SU-DHL-6 (cell line): ENCODE results near the gene BAX.

Source experiments
- H2AFZ ChIP-seq: fragments of 200-600 bp; sonication (generic); 2 replicates; pipeline ENCODE4 v1.6.1; 2014; ENCODE audit warnings: low read depth, mild to moderate bottlenecking, moderate library complexity, mixed read lengths, antibody characterized with exemption, low read length; ENCODE audit not compliant: severe bottlenecking
- H3F3A ChIP-seq: fragments of 200-600 bp; shearing (Covaris generic); 2 replicates; pipeline ENCODE4 v1.6.0; 2016; ENCODE audit warnings: antibody characterized with exemption, mild to moderate bottlenecking; ENCODE audit not compliant: insufficient read depth
- H3K27ac ChIP-seq: fragments of 200-600 bp; sonication (generic); 2 replicates; pipeline ENCODE4 v1.5.1; 2016; ENCODE audit warnings: low read depth, mild to moderate bottlenecking, low read length, moderate library complexity, mixed read lengths
- H3K27me3 ChIP-seq: fragments of 200-600 bp; sonication (generic), shearing (Covaris generic); 2 replicates; pipeline ENCODE4 v1.6.0; 2014; ENCODE audit warnings: mild to moderate bottlenecking, low read length
- H3K36me3 ChIP-seq: fragments of 200-600 bp; sonication (generic); 2 replicates; pipeline ENCODE4 v1.6.1; 2014; ENCODE audit warnings: mild to moderate bottlenecking, low read length, mixed read lengths
- H3K4me2 ChIP-seq: fragments of 300-600, 200-600 bp; shearing (Covaris generic), sonication (generic); 2 replicates; pipeline ENCODE4 v1.6.0; 2014; ENCODE audit warnings: low read length, low read depth, mild to moderate bottlenecking; ENCODE audit not compliant: poor library complexity, severe bottlenecking
- H3K4me3 ChIP-seq: fragments of 200-600 bp; sonication (generic); 2 replicates; pipeline ENCODE4 v1.5.1; 2014; ENCODE audit warnings: antibody characterized with exemption, low read length, mild to moderate bottlenecking, mixed read lengths; ENCODE audit not compliant: insufficient read depth, poor library complexity, severe bottlenecking
- H3K79me2 ChIP-seq: fragments of 200-600 bp; sonication (generic); 2 replicates; pipeline ENCODE4 v1.6.1; 2014; ENCODE audit warnings: mild to moderate bottlenecking, low read length, moderate library complexity; ENCODE audit not compliant: insufficient read depth
- H3K9ac ChIP-seq: fragments of 200-600 bp; sonication (generic); 2 replicates; pipeline ENCODE4 v1.7.0; 2014; ENCODE audit warnings: mild to moderate bottlenecking, low read length
- H3K9me2 ChIP-seq: fragments of 200-600 bp; sonication (generic); replicated peaks from 2 replicates; pipeline ENCODE4 v1.6.1; 2014; ENCODE audit warnings: low read length; ENCODE audit not compliant: insufficient read depth
- H3K9me3 ChIP-seq: fragments of 200-600 bp; sonication (generic); 2 replicates; pipeline ENCODE4 v1.6.1; 2014; ENCODE audit warnings: low read length, mixed read lengths; ENCODE audit not compliant: insufficient read depth
- H4K20me1 ChIP-seq: fragments of 200-600 bp; sonication (generic); 2 replicates; pipeline ENCODE4 v1.6.1; 2014; ENCODE audit warnings: low read depth, mild to moderate bottlenecking, antibody characterized with exemption, low read length, moderate library complexity, mixed read lengths
- EZH2phosphoT487 ChIP-seq: fragments of 200-600 bp; sonication (generic), shearing (Covaris generic); conservative IDR thresholded peaks from 2 replicates; pipeline ENCODE4 v1.6.1; 2018; ENCODE audit warnings: mild to moderate bottlenecking, antibody characterized with exemption, low read length, moderate library complexity, mixed read lengths
- TF ChIP-seq, protein P1 (sequence below): fragments of 200-600 bp; sonication (generic); IDR thresholded peaks from one replicate; pipeline ENCODE4 v1.5.1; 2017; ENCODE audit warnings: antibody characterized with exemption, mild to moderate bottlenecking, low read length, moderate library complexity; ENCODE audit not compliant: insufficient read depth, poor library complexity, severe bottlenecking

BAX gene

GRCh38 chr19:48935864-48936263 lies 18.8 kb upstream of the BAX start:
- Histone ChIP-seq H3K9me2 (no peaks in the 10 kb centered on the region), H3K9ac (no peak overlapping the region), H3K4me3 (no peak overlapping the region), H3K27me3 (no peaks in the 10 kb centered on the region), H3K79me2 (no peaks in the 10 kb centered on the region), H3K9me3 (no peaks in the 10 kb centered on the region), H3F3A (peaks cover 4% of the 10 kb centered on the region; the same call in 1 of the 2 replicates), H2AFZ (no peak overlapping the region), H3K36me3 (no peaks in the 10 kb centered on the region), H3K27ac (no peak overlapping the region), H3K4me2 (no peak overlapping the region), H4K20me1 (no peaks in the 10 kb centered on the region)
- no peak for TF ChIP-seq EZH2phosphoT487

- H3K9ac ChIP-seq: no peak overlapping the region
- H3K79me2 ChIP-seq: no peaks in the 10 kb centered on the region
- no peak overlapping the region for H3K4me3 ChIP-seq
- no peaks in the 10 kb centered on the region for H3K9me3 ChIP-seq
- H2AFZ ChIP-seq: no peak overlapping the region
- no peaks in the 10 kb centered on the region; the same call in 1 of the 2 replicates for H3K36me3 ChIP-seq
- no peaks in the 10 kb centered on the region for H4K20me1 ChIP-seq
- H3F3A ChIP-seq: no peaks in the 10 kb centered on the region
- H3K4me2 ChIP-seq: no peak overlapping the region
- no peak overlapping the region for H3K27ac ChIP-seq
- TF ChIP-seq, protein P1, sequence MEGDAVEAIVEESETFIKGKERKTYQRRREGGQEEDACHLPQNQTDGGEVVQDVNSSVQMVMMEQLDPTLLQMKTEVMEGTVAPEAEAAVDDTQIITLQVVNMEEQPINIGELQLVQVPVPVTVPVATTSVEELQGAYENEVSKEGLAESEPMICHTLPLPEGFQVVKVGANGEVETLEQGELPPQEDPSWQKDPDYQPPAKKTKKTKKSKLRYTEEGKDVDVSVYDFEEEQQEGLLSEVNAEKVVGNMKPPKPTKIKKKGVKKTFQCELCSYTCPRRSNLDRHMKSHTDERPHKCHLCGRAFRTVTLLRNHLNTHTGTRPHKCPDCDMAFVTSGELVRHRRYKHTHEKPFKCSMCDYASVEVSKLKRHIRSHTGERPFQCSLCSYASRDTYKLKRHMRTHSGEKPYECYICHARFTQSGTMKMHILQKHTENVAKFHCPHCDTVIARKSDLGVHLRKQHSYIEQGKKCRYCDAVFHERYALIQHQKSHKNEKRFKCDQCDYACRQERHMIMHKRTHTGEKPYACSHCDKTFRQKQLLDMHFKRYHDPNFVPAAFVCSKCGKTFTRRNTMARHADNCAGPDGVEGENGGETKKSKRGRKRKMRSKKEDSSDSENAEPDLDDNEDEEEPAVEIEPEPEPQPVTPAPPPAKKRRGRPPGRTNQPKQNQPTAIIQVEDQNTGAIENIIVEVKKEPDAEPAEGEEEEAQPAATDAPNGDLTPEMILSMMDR: no peak
- TF ChIP-seq EZH2phosphoT487: no peak
- H3K9me2 ChIP-seq: no peaks in the 10 kb centered on the region
- no peaks in the 10 kb centered on the region for H3K27me3 ChIP-seq
Measured at GRCh38 chr19:48938256-48938655, 16.4 kb upstream of the BAX start.

DNA sequence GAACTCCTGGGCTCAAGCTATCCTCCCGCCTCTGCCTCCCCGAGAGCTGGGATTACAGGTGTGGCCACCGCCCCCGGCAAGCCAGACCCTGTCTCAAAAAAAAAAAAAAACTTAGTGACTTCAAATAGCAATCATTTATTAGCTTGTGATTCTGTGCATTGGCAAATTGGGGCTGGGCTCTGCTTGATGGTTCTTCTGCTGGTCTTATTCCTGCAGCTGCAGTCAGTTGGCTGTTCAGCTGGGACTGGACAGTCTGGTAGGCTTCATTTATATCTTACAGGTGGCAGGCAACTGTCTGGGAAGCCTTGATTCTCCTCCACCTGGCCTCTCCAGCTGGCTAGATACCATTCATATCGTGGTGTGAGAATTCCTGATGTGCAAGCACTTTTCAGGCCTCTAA lies 13.8 kb upstream of the BAX start:
- no peak overlapping the region for H3K4me2 ChIP-seq
- no peaks in the 10 kb centered on the region for H3K9me3 ChIP-seq
- no peak overlapping the region for H2AFZ ChIP-seq
- no peak overlapping the region for H3K4me3 ChIP-seq
- no peak overlapping the region for H3K9ac ChIP-seq
- H3K27me3 ChIP-seq: no peaks in the 10 kb centered on the region
- H3K27ac ChIP-seq: no peak overlapping the region
- no peaks in the 10 kb centered on the region for H3F3A ChIP-seq
- no peaks in the 10 kb centered on the region; the same call in 1 of the 2 replicates for H3K36me3 ChIP-seq
- H3K9me2 ChIP-seq: no peaks in the 10 kb centered on the region
- no peaks in the 10 kb centered on the region for H4K20me1 ChIP-seq
- no peaks in the 10 kb centered on the region for H3K79me2 ChIP-seq
- TF ChIP-seq EZH2phosphoT487: no peak
- TF ChIP-seq, protein P1: no peak

DNA sequence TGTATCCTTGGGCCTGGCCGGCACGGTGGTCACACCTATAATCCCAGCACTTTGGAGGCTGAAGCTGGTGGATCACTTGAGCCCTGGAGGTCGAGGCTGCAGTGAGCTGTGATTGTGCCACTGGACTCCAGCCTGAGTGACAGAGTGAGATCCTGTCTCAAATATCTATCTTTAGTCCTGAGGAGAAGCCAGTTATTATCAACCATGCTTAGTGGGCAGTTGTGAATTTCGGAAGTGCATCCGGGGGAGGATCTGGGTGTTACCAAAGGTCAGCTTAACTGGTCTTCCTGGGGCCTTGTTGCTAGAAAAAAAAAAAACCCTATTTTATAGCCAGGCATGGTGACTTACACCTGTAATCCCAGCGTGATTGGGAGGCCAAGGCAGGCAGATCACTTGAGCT lies 11.6 kb upstream of the BAX start:
- H2AFZ ChIP-seq: no peak overlapping the region
- TF ChIP-seq, protein P1: no peak
- no peak for TF ChIP-seq EZH2phosphoT487
- no peaks in the 10 kb centered on the region for H3F3A ChIP-seq
- H4K20me1 ChIP-seq: no peaks in the 10 kb centered on the region
- no peak overlapping the region for H3K4me2 ChIP-seq
- no peaks in the 10 kb centered on the region for H3K9me2 ChIP-seq
- no peak overlapping the region for H3K9ac ChIP-seq
- no peak overlapping the region for H3K4me3 ChIP-seq
- H3K27ac ChIP-seq: no peak overlapping the region
- H3K9me3 ChIP-seq: peaks cover 18% of the 10 kb centered on the region; the same call in 1 of the 2 replicates
- no peaks in the 10 kb centered on the region for H3K79me2 ChIP-seq
- H3K27me3 ChIP-seq: no peaks in the 10 kb centered on the region
- H3K36me3 ChIP-seq: no peaks in the 10 kb centered on the region; the same call in 1 of the 2 replicates
